Esophagus squamous epithelium (tissue), 4 donors: ENCODE data around the gene SMIM9.

ENCODE experiments used
- POLR2A ChIP-seq, 4 donors: fragments of 450-650 bp; IDR thresholded peaks; one replicate each; pipeline ENCODE4 v1.6.1; 2017; ENCODE audit warnings: antibody characterized with exemption in 4 of 4, mild to moderate bottlenecking in 4 of 4, moderate library complexity in 3 of 4
- TF ChIP-seq, protein P1 (sequence below), 6 experiments: fragments of 450-650 bp in 4 of 6; fragments of 200-600 bp in 2 of 6; sonication (generic) in 2 of 6; IDR thresholded peaks; one replicate each; pipeline ENCODE4 v1.5.1; 2016 to 2019; ENCODE audit warnings: antibody characterized with exemption in 6 of 6, mild to moderate bottlenecking in 4 of 6, moderate library complexity in 4 of 6

DNA sequence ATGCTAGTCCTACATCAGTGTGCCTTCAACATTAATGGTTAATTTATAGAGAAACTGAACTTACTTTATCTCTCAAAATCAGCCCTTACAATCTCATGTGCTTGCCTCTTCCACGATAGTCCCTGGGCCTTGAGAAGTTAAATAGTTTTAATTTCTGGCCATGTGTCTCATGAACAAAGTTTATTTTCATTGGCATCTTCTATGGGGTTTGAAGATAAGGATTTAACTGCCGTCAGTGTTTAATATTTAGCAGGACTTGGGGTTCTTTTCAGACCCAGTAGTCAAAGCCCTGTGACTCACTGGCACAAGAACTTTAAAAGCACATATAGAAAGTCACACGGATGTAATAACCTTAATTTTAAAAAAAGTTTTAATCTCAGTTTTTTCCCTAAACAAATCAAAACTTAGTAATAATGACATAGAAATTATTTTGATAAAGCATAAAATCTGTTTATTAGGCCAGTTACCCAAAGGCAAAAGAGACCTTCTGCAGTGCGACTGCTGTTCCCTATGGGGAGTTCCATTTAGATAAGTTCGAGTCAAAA lies 19.1 kb downstream of the SMIM9 start:
- TF ChIP-seq, protein P1, sequence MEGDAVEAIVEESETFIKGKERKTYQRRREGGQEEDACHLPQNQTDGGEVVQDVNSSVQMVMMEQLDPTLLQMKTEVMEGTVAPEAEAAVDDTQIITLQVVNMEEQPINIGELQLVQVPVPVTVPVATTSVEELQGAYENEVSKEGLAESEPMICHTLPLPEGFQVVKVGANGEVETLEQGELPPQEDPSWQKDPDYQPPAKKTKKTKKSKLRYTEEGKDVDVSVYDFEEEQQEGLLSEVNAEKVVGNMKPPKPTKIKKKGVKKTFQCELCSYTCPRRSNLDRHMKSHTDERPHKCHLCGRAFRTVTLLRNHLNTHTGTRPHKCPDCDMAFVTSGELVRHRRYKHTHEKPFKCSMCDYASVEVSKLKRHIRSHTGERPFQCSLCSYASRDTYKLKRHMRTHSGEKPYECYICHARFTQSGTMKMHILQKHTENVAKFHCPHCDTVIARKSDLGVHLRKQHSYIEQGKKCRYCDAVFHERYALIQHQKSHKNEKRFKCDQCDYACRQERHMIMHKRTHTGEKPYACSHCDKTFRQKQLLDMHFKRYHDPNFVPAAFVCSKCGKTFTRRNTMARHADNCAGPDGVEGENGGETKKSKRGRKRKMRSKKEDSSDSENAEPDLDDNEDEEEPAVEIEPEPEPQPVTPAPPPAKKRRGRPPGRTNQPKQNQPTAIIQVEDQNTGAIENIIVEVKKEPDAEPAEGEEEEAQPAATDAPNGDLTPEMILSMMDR (IDR thresholded peaks at IDR 0.05): no peak
- TF ChIP-seq POLR2A (IDR thresholded peaks at IDR 0.05): no peak
